A172 (cell line): ENCODE measurements around the gene CTRB1. TPM values are rescaled to one million over a fixed set of nuclear protein-coding genes. Genes with fewer than 3 reads are reported as not detected.

Experiments used
- DNase-seq: peaks from one replicate; pipeline ENCODE4 v3.0.0-alpha.2; 2015; ENCODE audit warnings: low spot score
- total RNA-seq: library from RNA; depleted of rRNA; stranded (reverse); fragments of >200 nt; shearing (Covaris generic); gene quantifications from 2 replicates; pipeline ENCODE4 v1.2.3, GENCODE V29; 2014

Gene CTRB1
- total RNA-seq, 1 experiment from 2014 or later: not detected

- DNase-seq: no peak
Measured at GRCh38 chr16:75225678-75226515, 7.1 kb downstream of the CTRB1 start.

GRCh38 chr16:75226550-75227360, 8.0 kb downstream of the CTRB1 start:
- no peak for DNase-seq

GRCh38 chr16:75227361-75228142, 8.8 kb downstream of the CTRB1 start:
- no peak for DNase-seq

- no peak for DNase-seq
Measured at GRCh38 chr16:75228143-75228976, 9.6 kb downstream of the CTRB1 start.

- no peak for DNase-seq
Measured at GRCh38 chr16:75229172-75230031, 10.6 kb downstream of the CTRB1 start.

- no peak for DNase-seq
Measured at GRCh38 chr16:75230471-75231110, 11.8 kb downstream of the CTRB1 start.

GRCh38 chr16:75231570-75231969, 12.8 kb downstream of the CTRB1 start:
- no peak for DNase-seq

- no peak for DNase-seq
Measured at GRCh38 chr16:75233611-75233938, 14.8 kb downstream of the CTRB1 start.

- DNase-seq: no peak
Measured at GRCh38 chr16:75234856-75235696, 16.3 kb downstream of the CTRB1 start.

GRCh38 chr16:75235721-75236193, 17.0 kb downstream of the CTRB1 start:
- no peak for DNase-seq

GRCh38 chr16:75236232-75236631, 17.4 kb downstream of the CTRB1 start:
- DNase-seq: no peak

- DNase-seq: no peak
Measured at GRCh38 chr16:75236736-75237397, 18.1 kb downstream of the CTRB1 start.

GRCh38 chr16:75237398-75238131, 18.8 kb downstream of the CTRB1 start:
- no peak for DNase-seq

GRCh38 chr16:75238132-75238852, 19.5 kb downstream of the CTRB1 start:
- peak; percentile 86 for DNase-seq

- DNase-seq: peak; percentile 71
Measured at GRCh38 chr16:75238853-75239541, 20.2 kb downstream of the CTRB1 start.

GRCh38 chr16:75239542-75240122, 20.8 kb downstream of the CTRB1 start:
- no peak for DNase-seq
